HG03342 (cell line): ENCODE measurements around the gene YPEL2.
"Not testable (repeated sequence)": the region's sequence is repeated elsewhere in the genome, so short reads cannot be mapped to it uniquely, and the experiment has no call there.

Experiments
- ATAC-seq: cut with Tn5 transposase; IDR thresholded peaks from one replicate; pipeline ENCODE4 v1.9.1; 2021; ENCODE audit warnings: mild to moderate bottlenecking, moderate library complexity; ENCODE audit not compliant: unreplicated experiment

YPEL2 gene

DNA sequence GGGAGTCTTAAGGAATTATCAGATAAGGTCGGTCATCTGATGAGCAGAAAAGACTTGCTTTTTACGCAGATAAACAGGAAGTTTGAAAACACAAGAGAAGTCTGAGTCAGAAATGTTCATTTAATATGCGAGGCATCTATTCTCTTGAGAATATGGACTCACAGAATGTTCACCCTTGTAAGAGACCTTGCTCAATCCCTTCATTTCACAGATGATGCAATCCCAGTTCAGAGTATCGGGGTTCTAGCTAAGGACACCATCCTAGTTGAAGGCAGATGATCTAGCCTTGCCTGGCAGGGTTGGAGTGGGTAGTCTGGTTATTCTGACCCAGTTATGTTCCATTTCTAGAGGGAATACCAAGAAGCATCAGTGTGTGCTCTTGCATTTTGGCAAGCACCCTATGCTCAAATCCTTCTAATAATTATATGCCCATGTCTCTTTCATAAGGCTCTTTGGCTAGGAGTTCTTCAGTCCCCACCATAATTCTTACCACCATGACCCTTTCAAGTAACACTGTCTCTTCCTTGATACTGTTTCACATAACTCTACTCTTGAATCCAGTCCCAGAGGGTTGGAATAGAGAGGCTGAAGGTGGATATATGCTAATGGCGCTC is 42.5 kb downstream of the YPEL2 start:
- no peak for ATAC-seq

DNA sequence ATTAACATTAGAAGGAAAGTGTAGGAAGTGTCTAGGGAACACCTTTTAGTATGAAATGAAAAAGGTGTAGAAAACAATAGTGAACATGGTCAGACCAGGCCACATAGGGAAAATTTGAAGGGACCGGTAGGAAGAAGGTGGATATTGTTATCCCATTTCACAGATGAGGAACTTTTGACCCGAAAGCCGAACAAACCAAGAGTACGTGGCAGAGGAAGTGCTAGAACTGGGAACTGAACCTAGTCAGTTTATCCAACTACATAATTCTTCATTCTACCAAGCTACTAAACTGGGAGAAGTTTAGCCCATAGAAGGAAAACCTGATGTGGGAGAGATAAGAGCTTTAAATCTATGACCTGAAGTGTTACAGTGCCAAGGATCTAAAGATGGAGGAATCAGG is 43.2 kb downstream of the YPEL2 start:
- ATAC-seq: no peak

DNA sequence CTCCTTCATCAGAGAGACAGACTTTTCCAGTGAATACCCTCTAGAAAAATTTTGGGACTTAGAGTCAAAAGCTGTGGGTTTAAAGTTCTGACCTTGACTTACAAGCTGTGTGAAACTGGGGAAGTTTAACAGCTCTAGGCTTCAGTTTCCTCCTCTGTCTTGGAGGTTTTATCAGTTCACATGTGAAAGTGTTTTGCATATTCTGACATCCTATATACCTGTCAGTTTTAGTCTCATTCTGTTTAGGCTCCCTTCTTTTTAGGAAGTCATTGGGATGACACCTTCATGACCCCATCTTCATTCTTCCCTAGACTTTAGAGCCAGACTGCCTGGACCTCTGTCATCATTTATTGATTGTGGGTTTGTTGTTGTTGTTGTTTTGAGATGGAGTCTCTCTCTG is 44.4 kb downstream of the YPEL2 start:
- no peak for ATAC-seq

DNA sequence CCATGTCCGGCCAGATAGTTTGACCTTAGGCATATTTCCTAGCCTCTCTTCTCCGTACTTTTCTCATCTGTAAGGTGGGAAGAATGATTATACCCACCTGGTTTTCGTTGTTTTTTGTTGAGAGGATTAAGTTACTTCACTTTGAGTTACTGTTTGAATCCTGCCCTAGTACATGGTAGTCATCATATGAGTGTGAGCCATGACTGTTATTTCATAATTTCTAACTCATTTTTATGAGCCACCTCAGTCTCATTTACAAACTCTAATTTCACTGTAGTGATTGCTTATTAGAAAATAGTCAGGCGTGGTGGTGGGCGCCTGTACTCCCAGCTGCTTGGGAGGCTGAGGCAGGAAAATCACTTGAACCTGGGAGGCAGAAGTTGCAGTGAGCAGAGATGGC is 45.1 kb downstream of the YPEL2 start:
- ATAC-seq: no peak

DNA sequence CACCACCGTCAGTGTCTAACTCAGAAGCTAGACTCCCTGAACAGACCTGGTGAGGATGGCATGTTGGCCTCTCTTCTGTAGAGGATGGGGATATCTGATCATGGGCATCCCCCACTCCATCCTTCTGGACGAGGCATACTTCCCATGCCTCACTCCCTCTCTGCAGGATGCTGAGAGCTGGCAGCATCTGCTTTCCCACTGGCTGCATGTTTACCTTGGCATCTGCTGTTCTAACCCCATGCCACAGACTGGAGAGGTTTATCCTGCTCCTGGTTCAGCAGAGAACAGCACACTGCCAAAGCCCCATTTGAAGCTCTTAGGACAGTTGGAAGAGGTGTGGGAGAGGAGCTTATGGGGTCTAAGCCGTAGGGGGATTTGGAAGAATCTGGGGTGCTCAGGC is 46.0 kb downstream of the YPEL2 start:
- no peak for ATAC-seq

DNA sequence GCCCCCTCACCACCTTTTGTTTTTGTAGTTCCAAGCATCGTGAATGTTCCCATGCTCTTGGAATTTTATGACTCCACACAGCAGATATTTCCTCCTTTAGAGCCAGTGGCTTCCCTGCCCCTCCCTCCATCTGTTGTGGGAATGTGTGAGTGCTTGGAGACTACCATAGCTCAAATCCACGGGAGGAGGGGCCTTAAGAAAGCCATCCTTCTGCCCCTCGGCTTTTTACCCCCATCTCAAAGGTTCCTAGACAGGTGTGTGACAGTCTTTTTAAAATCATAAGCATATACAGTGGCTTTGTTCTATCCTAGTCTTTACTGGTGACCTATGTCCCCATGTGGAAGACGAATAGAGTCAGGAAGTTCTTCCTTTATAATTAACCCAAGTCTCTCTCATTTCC is 47.2 kb downstream of the YPEL2 start:
- no peak for ATAC-seq

DNA sequence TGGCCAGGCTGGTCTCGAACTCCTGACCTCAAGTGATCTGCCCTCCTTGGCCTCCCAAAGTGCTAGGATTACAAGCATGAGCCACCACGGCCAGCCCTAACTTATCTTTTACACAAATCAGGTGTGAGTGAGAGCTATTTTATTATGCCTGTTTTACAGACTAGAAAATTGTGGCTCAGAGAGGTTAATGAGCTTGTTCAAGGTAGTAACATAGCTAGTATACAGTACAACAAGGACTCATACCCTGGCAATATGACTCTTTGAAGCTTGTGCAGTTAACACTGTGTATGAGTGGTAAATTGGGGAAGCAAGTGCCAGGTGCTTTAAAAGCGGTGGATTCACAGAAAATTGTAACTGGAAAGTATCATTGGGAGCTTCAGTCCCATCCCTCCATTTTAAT is 49.0 kb downstream of the YPEL2 start:
- ATAC-seq: no peak

DNA sequence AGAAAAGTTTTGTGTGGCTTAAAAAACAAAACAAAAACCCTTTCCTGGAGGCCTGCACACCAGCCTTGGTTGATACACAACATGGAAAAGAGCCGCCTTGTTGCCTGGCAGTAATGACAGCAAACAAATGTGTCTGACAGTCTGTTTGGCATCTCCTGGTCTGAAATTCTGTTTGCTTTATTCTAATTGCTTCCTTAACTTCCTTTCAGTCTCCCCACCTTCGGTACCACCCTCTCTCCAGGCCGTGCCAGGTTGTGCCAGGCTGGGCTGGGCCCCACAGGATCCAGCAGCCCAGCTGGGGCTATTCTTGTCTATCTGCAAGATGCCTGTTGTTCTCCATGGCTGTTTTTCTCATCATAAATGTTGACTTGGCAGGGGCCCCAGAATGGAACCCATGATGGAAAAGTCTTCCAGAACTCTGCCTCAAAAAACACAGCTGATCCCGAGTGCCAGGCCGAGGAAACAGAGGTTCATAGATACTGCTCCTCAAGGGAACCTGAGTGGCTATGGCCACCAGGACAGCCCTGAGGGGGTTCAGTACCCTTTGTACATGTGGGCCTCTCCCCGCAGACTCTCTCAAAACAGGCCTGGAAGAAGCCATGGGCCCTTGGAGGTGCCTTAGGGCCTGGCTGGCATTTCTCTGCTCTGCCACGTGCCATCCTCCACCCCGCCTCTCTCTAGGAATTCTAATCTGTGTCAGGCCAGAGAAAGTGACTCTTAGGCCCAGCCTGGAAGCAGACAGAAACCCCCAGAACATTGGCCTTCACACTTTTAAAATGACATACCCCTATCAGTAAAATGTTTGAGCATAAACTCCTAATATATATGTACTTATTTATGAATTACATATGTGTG is 50.5 kb downstream of the YPEL2 start:
- no peak for ATAC-seq

DNA sequence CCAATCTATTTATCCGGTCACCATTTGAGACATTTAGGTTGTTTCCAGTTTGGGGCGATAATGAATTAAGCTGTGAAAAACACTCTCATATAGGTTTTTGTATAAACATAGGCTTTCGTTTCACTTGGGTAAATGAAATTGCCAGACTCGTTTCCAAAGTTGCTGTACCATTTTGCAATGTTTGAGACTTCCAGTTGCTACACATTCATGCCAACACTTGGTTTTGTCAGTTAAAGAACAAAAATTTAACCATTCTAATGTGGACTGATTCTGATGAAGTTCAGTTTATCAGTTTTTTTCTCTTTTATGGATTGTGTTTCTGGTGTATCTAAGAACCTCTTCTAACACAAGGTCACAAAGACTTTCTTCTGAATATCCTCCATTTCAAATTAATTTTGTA is 52.4 kb downstream of the YPEL2 start:
- no peak for ATAC-seq

DNA sequence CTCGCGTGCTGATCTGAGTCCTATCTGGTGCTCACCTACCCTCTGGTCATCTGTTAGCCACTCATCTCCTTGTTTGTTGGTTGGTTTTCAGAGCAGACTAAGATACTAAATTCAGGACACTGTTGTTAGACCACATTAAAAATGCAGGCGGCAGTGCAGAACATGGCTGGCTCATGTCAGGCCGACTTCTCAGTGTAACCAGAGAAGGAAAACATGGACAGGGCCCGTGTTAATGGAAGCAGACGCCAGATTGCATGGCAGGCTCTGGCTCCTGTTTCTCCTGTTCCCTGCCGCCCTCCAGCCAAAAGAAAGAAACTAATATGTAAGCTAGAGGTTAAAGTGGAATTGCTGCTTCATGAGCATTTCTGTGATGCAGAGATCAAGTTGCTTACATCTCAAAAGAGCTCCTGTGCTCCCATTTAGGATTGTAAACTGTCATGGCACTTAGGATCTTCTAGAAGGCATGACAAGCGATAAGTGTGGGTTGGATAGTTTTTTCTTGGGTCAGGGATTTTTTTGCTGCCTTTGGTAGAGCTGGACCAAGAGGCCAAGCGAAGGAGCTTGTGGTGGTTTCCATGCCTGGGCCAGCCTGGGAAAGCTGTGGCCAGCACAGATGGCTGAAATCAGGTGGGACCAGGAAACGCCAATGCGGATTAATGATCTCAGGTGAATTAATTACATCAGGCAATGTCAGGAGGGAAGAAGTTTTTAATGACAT is 56.1 kb downstream of the YPEL2 start:
- no peak for ATAC-seq

DNA sequence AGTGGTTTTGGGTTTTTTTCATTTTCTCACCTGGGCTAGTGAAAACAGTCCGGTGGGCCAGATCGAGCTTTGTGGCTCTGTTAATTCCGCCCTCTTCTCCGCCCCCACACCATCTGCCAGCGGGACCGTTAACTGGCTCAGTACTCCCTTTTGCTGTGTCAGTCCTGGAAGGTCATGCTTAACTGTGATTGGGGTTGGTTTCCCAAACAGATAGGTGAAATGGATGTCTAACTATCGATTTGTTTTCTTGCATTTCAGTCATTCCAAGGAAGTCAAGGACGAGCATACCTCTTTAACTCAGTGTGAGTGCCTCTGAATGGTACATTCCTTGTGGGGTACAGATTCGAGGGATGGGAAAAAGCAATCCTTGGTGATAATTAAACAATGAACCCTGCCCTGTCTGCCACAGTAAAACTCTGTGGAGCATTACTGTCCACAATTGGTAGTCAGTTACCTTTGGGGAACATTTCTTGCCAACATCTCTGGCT is 56.7 kb downstream of the YPEL2 start:
- no peak for ATAC-seq

DNA sequence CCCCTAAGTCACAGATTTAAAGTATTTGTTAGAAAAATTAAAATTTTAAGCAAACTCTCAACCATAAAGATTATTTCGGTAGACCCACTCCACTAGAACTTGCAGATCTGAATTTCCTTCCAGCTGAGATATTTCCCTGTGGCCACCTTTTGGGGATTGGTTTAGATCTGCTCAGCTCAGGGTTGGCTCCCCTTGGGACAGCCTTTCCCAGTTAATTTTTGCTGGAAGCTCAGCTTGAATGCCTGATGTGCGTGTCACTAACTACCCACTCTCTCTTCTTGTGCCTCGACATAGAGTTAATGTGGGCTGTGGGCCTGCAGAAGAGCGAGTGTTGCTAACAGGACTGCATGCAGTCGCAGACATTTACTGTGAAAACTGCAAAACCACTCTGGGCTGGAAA is 57.6 kb downstream of the YPEL2 start:
- no peak for ATAC-seq

DNA sequence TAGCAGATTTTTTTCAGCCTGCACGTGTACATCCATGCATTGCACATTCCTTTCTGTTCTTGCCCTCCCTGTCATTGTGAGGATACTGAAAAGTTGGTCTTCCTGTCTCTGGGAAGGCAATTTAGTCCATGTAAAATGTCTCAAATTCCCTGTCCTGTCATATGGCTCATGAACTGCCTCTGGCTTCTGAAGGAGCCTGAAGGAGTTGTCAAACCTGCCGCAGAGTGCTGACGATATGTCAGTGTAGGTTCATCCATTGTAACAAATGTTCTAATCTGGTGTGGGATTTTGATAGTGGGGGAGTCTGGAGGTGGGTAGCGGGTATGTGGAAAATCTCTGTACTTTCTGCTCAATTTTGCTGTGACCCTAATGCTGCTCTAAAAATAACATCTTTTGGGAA is 59.6 kb downstream of the YPEL2 start:
- ATAC-seq: no peak

DNA sequence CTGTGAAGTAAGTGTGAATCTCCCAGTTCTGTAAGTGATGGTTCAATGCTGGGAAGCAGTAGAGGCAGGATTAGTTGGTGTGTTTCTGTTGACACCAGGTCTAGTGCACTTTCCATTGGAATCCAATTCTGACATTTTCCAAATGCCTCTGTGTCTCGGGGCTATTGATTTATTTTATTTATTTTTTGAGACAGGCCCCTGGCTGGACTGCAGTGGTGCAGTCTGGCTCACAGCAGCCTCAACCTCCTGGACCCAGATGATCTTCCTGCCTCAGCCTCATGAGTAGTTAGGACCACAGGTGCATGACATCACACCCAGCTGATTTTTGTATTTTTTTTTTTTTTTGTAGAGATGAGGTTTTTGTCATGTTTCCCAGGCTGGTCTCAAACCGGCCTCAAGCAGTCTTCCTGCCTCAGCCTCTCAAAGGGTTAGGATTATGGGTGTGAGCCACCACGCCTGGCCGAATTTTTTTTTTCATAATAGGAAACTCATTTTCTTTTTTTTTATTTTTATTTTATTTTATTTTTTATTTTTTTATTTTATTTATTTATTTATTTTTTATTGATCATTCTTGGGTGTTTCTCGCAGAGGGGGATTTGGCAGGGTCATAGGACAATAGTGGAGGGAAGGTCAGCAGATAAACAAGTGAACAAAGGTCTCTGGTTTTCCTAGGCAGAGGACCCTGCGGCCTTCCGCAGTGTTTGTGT is 61.7 kb downstream of the YPEL2 start:
- no peak for ATAC-seq

DNA sequence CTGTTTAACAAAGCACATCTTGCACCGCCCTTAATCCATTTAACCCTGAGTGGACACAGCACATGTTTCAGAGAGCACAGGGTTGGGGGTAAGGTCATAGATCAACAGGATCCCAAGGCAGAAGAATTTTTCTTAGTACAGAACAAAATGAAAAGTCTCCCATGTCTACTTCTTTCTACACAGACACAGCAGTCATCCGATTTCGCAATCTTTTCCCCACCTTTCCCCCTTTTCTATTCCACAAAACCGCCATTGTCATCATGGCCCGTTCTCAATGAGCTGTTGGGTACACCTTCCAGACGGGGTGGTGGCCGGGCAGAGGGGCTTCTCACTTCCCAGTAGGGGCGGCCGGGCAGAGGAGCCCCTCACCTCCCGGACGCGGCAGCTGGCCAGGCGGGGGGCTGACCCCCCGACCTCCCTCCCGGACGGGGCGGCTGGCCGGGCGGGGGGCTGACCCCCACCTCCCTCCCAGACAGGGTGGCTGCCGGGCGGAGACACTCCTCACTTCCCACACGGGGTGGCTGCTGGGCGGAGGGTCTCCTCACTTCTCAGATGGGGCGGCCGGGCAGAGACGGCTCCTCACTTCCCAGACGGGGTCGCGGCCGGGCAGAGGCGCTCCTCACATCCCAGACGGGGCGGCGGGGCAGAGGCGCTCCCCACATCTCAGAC is 62.4 kb downstream of the YPEL2 start:
- not testable (repeated sequence) for ATAC-seq

DNA sequence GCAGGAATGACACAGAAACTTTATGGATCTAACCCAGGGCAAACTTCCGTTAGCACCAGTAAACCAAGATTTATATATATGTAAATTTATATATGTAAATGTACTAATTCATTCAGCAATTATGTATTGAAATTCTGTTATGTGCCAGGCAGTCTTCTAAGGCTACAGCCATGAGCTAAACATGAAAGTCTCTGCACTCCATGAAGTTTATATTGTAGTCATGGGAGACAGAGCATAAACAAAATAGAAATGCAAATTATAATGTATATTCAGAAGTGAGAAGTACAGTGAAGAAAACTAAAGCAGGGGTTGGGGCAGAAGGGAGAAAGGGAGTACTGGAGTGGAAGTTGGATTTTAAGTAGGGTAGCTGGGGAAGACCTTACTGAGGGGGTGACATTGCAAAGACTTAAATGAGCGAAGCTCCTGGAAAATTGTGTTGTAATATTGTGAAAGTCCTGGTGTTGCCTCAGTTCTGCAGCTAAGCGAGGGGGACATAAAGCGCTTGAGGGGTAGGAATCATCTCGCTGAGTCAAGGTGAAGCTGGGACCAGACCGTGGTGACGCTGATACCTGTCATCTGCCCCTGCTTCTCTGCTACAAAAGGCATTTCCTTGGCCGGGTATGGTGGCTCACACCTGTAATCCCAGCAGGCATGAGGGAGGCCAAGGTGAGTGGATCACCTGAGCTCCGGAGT is 64.8 kb downstream of the YPEL2 start:
- no peak for ATAC-seq

DNA sequence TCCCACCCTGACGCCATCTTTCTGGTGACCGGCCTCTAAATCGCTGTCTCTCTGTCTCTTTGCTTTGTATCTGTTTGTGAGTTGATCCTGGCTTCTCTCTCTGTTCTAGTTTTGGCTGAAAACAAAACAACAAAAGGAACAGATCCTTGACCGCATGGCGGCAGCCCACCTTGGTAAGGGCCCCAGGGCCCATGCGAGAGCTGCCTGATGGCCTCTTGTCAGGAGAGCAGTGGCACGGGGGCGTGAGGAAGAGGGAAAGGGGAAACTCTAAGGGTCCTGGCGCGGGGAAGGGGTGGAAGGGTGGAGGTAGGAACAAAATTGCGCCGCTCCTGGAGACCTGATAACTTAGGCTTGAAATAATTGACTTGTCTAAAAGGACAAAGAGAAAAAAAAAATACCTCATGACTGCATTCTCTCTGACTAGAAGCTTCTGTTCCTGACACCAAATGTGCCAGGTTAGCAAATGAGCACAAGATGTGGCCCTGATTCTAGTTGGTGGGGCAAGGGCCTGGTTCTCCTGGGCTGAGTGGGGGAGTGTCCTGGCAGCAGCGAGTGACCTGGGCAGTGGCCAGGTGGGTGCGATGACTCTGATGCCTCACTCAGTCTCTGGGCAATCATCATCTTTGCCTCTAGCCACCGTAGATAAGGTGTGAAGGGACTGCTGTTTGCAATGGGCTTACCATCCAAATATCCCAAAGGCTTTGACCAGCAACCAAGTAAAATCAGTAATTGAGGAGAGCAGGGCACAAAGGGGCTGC is 66.0 kb downstream of the YPEL2 start:
- no peak for ATAC-seq

DNA sequence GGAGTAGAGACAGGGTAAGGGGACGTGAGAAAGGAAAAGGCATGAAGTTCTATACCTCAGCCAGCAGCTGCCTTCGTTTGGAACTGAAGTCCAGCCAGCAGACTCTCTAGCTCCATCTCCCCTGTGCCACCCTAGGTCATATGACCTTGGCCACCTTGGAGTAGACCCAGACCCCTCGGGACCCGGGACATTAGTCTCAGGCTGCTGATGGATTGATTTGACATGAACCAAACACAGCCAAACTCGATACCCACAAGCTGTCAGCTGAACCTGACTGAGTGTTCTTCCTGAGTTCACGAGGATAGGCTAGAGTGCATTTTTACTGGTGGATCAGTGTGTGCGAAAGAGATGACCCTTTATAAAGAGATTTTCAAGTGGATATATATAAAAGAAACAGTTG is 68.5 kb downstream of the YPEL2 start:
- ATAC-seq: no peak

DNA sequence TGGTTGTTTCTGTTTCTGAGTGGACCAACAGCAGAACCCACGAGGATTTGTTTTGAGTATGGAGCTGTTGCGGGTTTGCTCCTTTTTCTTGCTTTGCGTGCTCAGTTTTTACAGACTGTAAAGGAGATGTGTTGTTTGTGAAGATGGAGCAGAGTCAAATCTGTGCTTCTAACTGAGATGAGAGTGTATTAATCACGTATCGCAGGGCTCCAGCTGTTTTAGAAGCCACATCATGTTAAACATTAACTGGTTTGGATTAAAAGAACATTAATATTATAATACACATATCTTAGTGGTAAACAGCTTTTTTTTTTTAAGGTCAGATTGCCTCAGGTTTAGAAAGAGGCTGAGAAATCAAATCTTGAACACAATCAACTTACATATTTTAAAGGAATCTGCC is 69.4 kb downstream of the YPEL2 start:
- no peak for ATAC-seq
